GM12873 (cell line): ENCODE results near the gene WDR5.

Experiments
- CTCF ChIP-seq: IDR thresholded peaks from 2 replicates; pipeline ENCODE4 v1.5.1; 2012; ENCODE audit warnings: low read depth, mild to moderate bottlenecking, moderate library complexity, low read length, control low read depth; ENCODE audit not compliant: insufficient read depth; ENCODE audit errors: missing control alignments

WDR5 gene

GRCh38 chr9:134155812-134156377 lies 20.0 kb downstream of the WDR5 start:
- TF ChIP-seq CTCF: no peak

GRCh38 chr9:134156564-134157377 lies 20.9 kb downstream of the WDR5 start:
- no peak for TF ChIP-seq CTCF

GRCh38 chr9:134157378-134157885 lies 21.6 kb downstream of the WDR5 start:
- no peak for TF ChIP-seq CTCF

GRCh38 chr9:134158242-134158641 lies 22.4 kb downstream of the WDR5 start:
- no peak for TF ChIP-seq CTCF

GRCh38 chr9:134158753-134159392 lies 23.0 kb downstream of the WDR5 start:
- TF ChIP-seq CTCF: no peak

- no peak for TF ChIP-seq CTCF
These were observed 23.8 kb downstream of the WDR5 start for GRCh38 chr9:134159566-134160245.

- TF ChIP-seq CTCF: no peak
These were observed 25.8 kb downstream of the WDR5 start for GRCh38 chr9:134161647-134162046.
